Measurements from ENCODE around the gene TVP23C.

DNA sequence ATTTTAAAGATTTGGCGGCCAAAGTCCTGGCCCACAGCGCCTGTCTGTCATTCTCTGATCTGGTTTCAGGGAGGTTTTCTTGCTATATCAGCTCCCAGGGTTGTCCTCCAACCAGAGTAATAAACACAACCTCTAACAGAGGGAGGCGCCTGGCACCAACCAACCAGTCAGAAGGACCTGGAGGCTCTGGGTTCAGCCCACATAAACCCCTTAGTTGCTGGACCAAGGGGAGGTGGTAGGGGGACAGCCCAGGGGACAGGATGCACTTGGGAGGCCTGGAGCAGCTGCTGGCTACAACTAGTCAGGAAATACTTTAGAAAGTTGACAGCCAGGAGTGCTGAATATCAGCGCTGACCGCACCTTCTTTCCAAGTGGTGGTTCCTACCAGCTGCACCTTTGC, 54.2 kb downstream of the TVP23C start:
- no peak for TF ChIP-seq EZH2phosphoT487 (IDR thresholded peaks at IDR 0.05; ENCODE audit: borderline replicate concordance, low read depth, low read length)
- TF ChIP-seq, protein P1, sequence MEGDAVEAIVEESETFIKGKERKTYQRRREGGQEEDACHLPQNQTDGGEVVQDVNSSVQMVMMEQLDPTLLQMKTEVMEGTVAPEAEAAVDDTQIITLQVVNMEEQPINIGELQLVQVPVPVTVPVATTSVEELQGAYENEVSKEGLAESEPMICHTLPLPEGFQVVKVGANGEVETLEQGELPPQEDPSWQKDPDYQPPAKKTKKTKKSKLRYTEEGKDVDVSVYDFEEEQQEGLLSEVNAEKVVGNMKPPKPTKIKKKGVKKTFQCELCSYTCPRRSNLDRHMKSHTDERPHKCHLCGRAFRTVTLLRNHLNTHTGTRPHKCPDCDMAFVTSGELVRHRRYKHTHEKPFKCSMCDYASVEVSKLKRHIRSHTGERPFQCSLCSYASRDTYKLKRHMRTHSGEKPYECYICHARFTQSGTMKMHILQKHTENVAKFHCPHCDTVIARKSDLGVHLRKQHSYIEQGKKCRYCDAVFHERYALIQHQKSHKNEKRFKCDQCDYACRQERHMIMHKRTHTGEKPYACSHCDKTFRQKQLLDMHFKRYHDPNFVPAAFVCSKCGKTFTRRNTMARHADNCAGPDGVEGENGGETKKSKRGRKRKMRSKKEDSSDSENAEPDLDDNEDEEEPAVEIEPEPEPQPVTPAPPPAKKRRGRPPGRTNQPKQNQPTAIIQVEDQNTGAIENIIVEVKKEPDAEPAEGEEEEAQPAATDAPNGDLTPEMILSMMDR (conservative IDR thresholded peaks at IDR 0.05; ENCODE audit: low read length), result no peak
